Measurements from ENCODE around the gene TIAM2. TPM values are rescaled to one million over a fixed set of nuclear protein-coding genes. Genes with fewer than 3 reads are reported as not detected.
"Not testable (repeated sequence)": the region's sequence is repeated elsewhere in the genome, so short reads cannot be mapped to it uniquely, and the experiment has no call there.

Gene TIAM2
- total RNA-seq, 1 experiment from 2014 or later: 10.2 TPM

- peak; percentile 45 for DNase-seq
- H3K27me3 ChIP-seq (ENCODE audit: control insufficient read depth, insufficient read depth, low read length): no peaks in the 10 kb centered on the region
- H3K36me3 ChIP-seq (replicated peaks; ENCODE audit: control insufficient read depth, insufficient read depth, low read length): no peaks in the 10 kb centered on the region
- no peak overlapping the region for H3K4me3 ChIP-seq (ENCODE audit: insufficient read depth, low read depth, low read length)
Measured at GRCh38 chr6:155103816-155104366, 108.8 kb downstream of the TIAM2 start.

GRCh38 chr6:155106456-155107115 lies 111.5 kb downstream of the TIAM2 start:
- DNase-seq: no peak
- no peaks in the 10 kb centered on the region for H3K36me3 ChIP-seq (replicated peaks; ENCODE audit: control insufficient read depth, insufficient read depth, low read length)
- H3K4me3 ChIP-seq (ENCODE audit: insufficient read depth, low read depth, low read length): no peak overlapping the region
- H3K27me3 ChIP-seq (ENCODE audit: control insufficient read depth, insufficient read depth, low read length): no peaks in the 10 kb centered on the region

- Histone ChIP-seq H3K27me3 (ENCODE audit: control insufficient read depth, insufficient read depth, low read length) (no peaks in the 10 kb centered on the region), H3K36me3 (replicated peaks; ENCODE audit: control insufficient read depth, insufficient read depth, low read length) (no peaks in the 10 kb centered on the region), H3K4me3 (ENCODE audit: insufficient read depth, low read depth, low read length) (no peak overlapping the region)
- DNase-seq: no peak
Measured at GRCh38 chr6:155107432-155108069, 112.4 kb downstream of the TIAM2 start.

- H3K4me3 ChIP-seq (ENCODE audit: insufficient read depth, low read depth, low read length): no peak overlapping the region
- no peak for DNase-seq
- no peaks in the 10 kb centered on the region for H3K36me3 ChIP-seq (replicated peaks; ENCODE audit: control insufficient read depth, insufficient read depth, low read length)
- no peaks in the 10 kb centered on the region for H3K27me3 ChIP-seq (ENCODE audit: control insufficient read depth, insufficient read depth, low read length)
Measured at GRCh38 chr6:155108070-155108820, 113.1 kb downstream of the TIAM2 start.

- no peak for DNase-seq
- Histone ChIP-seq H3K36me3 (replicated peaks; ENCODE audit: control insufficient read depth, insufficient read depth, low read length) (no peaks in the 10 kb centered on the region), H3K27me3 (ENCODE audit: control insufficient read depth, insufficient read depth, low read length) (no peaks in the 10 kb centered on the region), H3K4me3 (ENCODE audit: insufficient read depth, low read depth, low read length) (no peak overlapping the region)
Measured at GRCh38 chr6:155110721-155111120, 115.6 kb downstream of the TIAM2 start.

- Histone ChIP-seq H3K36me3 (replicated peaks; ENCODE audit: control insufficient read depth, insufficient read depth, low read length) (no peaks in the 10 kb centered on the region), H3K4me3 (ENCODE audit: insufficient read depth, low read depth, low read length) (no peak overlapping the region), H3K27me3 (ENCODE audit: control insufficient read depth, insufficient read depth, low read length) (no peaks in the 10 kb centered on the region)
- no peak for DNase-seq
Measured at GRCh38 chr6:155112757-155113156, 117.6 kb downstream of the TIAM2 start.

- Histone ChIP-seq H3K36me3 (replicated peaks; ENCODE audit: control insufficient read depth, insufficient read depth, low read length) (no peaks in the 10 kb centered on the region), H3K4me3 (ENCODE audit: insufficient read depth, low read depth, low read length) (no peak overlapping the region), H3K27me3 (ENCODE audit: control insufficient read depth, insufficient read depth, low read length) (no peaks in the 10 kb centered on the region)
- no peak for DNase-seq
Measured at GRCh38 chr6:155115893-155116570, 120.9 kb downstream of the TIAM2 start.

GRCh38 chr6:155116571-155116910 lies 121.4 kb downstream of the TIAM2 start:
- Histone ChIP-seq H3K27me3 (ENCODE audit: control insufficient read depth, insufficient read depth, low read length) (no peaks in the 10 kb centered on the region), H3K4me3 (ENCODE audit: insufficient read depth, low read depth, low read length) (no peak overlapping the region), H3K36me3 (replicated peaks; ENCODE audit: control insufficient read depth, insufficient read depth, low read length) (no peaks in the 10 kb centered on the region)
- no peak for DNase-seq

GRCh38 chr6:155117256-155117655 lies 122.1 kb downstream of the TIAM2 start:
- DNase-seq: no peak
- H3K27me3 ChIP-seq (ENCODE audit: control insufficient read depth, insufficient read depth, low read length): no peaks in the 10 kb centered on the region
- H3K4me3 ChIP-seq (ENCODE audit: insufficient read depth, low read depth, low read length): no peak overlapping the region
- H3K36me3 ChIP-seq (replicated peaks; ENCODE audit: control insufficient read depth, insufficient read depth, low read length): no peaks in the 10 kb centered on the region

- Histone ChIP-seq H3K4me3 (ENCODE audit: insufficient read depth, low read depth, low read length) (no peak overlapping the region), H3K27me3 (ENCODE audit: control insufficient read depth, insufficient read depth, low read length) (no peaks in the 10 kb centered on the region)
- DNase-seq: no peak
Measured at GRCh38 chr6:155117785-155118184, 122.7 kb downstream of the TIAM2 start.

GRCh38 chr6:155119201-155119600 lies 124.1 kb downstream of the TIAM2 start:
- H3K36me3 ChIP-seq (replicated peaks; ENCODE audit: control insufficient read depth, insufficient read depth, low read length); H3K27me3 ChIP-seq (ENCODE audit: control insufficient read depth, insufficient read depth, low read length); DNase-seq; H3K4me3 ChIP-seq (ENCODE audit: insufficient read depth, low read depth, low read length): not testable (repeated sequence)

More at GRCh38 chr6:155117785-155118184, 122.7 kb downstream of the TIAM2 start:
- H3K36me3 ChIP-seq (replicated peaks; ENCODE audit: control insufficient read depth, insufficient read depth, low read length): no peaks in the 10 kb centered on the region

- H3K27me3 ChIP-seq (ENCODE audit: control insufficient read depth, insufficient read depth, low read length): no peaks in the 10 kb centered on the region
- H3K4me3 ChIP-seq (ENCODE audit: insufficient read depth, low read depth, low read length): no peak overlapping the region
- H3K36me3 ChIP-seq (replicated peaks; ENCODE audit: control insufficient read depth, insufficient read depth, low read length): no peaks in the 10 kb centered on the region
- DNase-seq: peak; percentile 72
Measured at GRCh38 chr6:155120034-155120433, 124.9 kb downstream of the TIAM2 start.

GRCh38 chr6:155121294-155121693 lies 126.2 kb downstream of the TIAM2 start:
- Histone ChIP-seq H3K4me3 (ENCODE audit: insufficient read depth, low read depth, low read length) (no peak overlapping the region), H3K36me3 (replicated peaks; ENCODE audit: control insufficient read depth, insufficient read depth, low read length) (no peaks in the 10 kb centered on the region), H3K27me3 (ENCODE audit: control insufficient read depth, insufficient read depth, low read length) (no peaks in the 10 kb centered on the region)
- no peak for DNase-seq

- Histone ChIP-seq H3K27me3 (ENCODE audit: control insufficient read depth, insufficient read depth, low read length) (no peaks in the 10 kb centered on the region), H3K36me3 (replicated peaks; ENCODE audit: control insufficient read depth, insufficient read depth, low read length) (no peaks in the 10 kb centered on the region), H3K4me3 (ENCODE audit: insufficient read depth, low read depth, low read length) (no peak overlapping the region)
Measured at GRCh38 chr6:155121699-155122098, 126.6 kb downstream of the TIAM2 start.

More at GRCh38 chr6:155121699-155122098, 126.6 kb downstream of the TIAM2 start:
- DNase-seq: peak; percentile 57
